WTC11 (cell line): ENCODE data around the gene CUL2. TPM values are rescaled to one million over a fixed set of nuclear protein-coding genes. Genes with fewer than 3 reads are reported as not detected.

Experiments
- ATAC-seq: fragments of 200-7000 bp; cut with Tn5 transposase; 2 replicates; pipeline ENCODE4 v1.10.0; 2021; ENCODE audit warnings: mild to moderate bottlenecking, moderate library complexity
- CTCF ChIA-PET: fragments of 300-600 bp; sonication (Branson Sonifier 250); formaldehyde crosslinking; loops from one replicate; lab custom pipeline; 2021; ENCODE audit warnings: antibody characterized with exemption; lab: Charles Lee
- POLR2A ChIA-PET: fragments of 350-600 bp; sonication (Branson Sonifier 250); formaldehyde crosslinking; loops from one replicate; lab custom pipeline; 2021; ENCODE audit warnings: antibody characterized with exemption; lab: Charles Lee
- DNase-seq: peaks from one replicate; pipeline ENCODE4 v3.0.0; 2021; ENCODE audit warnings: low spot score
- H3K27ac Mint-ChIP-seq: 2 replicates; pipeline ENCODE4 v1.8.0; 2021; ENCODE audit warnings: mixed read lengths
- H3K27me3 Mint-ChIP-seq: 2 replicates; pipeline ENCODE4 v1.8.0; 2021; ENCODE audit warnings: low read depth, mild to moderate bottlenecking, moderate library complexity, mixed read lengths
- H3K36me3 Mint-ChIP-seq: 2 replicates; pipeline ENCODE4 v1.8.0; 2021; ENCODE audit warnings: mixed read lengths
- H3K4me1 Mint-ChIP-seq: 2 replicates; pipeline ENCODE4 v1.8.0; 2022; ENCODE audit warnings: mixed read lengths
- H3K4me3 Mint-ChIP-seq: 2 replicates; pipeline ENCODE4 v1.8.0; 2021; ENCODE audit warnings: mild to moderate bottlenecking, moderate library complexity, mixed read lengths
- H3K9me3 Mint-ChIP-seq: 2 replicates; pipeline ENCODE4 v1.8.0; 2021; ENCODE audit warnings: mixed read lengths
- ELF4 ChIP-seq: sonication (generic); formaldehyde crosslinking; IDR thresholded peaks from 2 replicates; pipeline ENCODE4 v1.8.1; 2022; ENCODE audit warnings: low read depth, mild to moderate bottlenecking, moderate library complexity, missing genetic modification reagents
- EMX1 ChIP-seq: fragments of 250-450 bp; sonication (Bioruptor Pico); IDR thresholded peaks from 2 replicates; pipeline ENCODE4 v1.8.0; 2021; ENCODE audit warnings: mild to moderate bottlenecking
- GTF2I ChIP-seq: fragments of 250-450 bp; sonication (Bioruptor Pico); conservative IDR thresholded peaks from 2 replicates; pipeline ENCODE4 v1.4.0; 2021; ENCODE audit warnings: mild to moderate bottlenecking
- NFATC4 ChIP-seq: fragments of 250-450 bp; sonication (Bioruptor Pico); IDR thresholded peaks from 2 replicates; pipeline ENCODE4 v1.9.0; 2021; ENCODE audit warnings: mild to moderate bottlenecking
- NR3C1 ChIP-seq: sonication (generic); formaldehyde crosslinking; conservative IDR thresholded peaks from 2 replicates; pipeline ENCODE4 v1.8.1; 2023; ENCODE audit warnings: low read depth, mild to moderate bottlenecking, missing genetic modification reagents
- TEAD4 ChIP-seq: sonication (generic); formaldehyde crosslinking; IDR thresholded peaks from 2 replicates; pipeline ENCODE4 v1.8.0; 2022; ENCODE audit warnings: mild to moderate bottlenecking, missing genetic modification reagents
- ZNF232 ChIP-seq: sonication (generic); formaldehyde crosslinking; IDR thresholded peaks from 2 replicates; pipeline ENCODE4 v1.8.0; 2022; ENCODE audit warnings: mild to moderate bottlenecking, missing genetic modification reagents
- ZNF317 ChIP-seq: sonication (generic); formaldehyde crosslinking; IDR thresholded peaks from 2 replicates; pipeline ENCODE4 v1.8.1; 2023; ENCODE audit warnings: low read depth, mild to moderate bottlenecking, moderate library complexity, missing genetic modification reagents, borderline replicate concordance
- total RNA-seq: library from RNA; stranded (reverse); gene quantifications from 3 replicates; pipeline ENCODE4 v1.2.3, GENCODE V29; 2021
- TF ChIP-seq, protein P1 (sequence below): sonication (generic); formaldehyde crosslinking; IDR thresholded peaks from 2 replicates; pipeline ENCODE4 v1.8.1; 2023; ENCODE audit warnings: mild to moderate bottlenecking, missing genetic modification reagents, moderate library complexity
- TF ChIP-seq, protein P2 (sequence below): fragments of 250-450 bp; sonication (Bioruptor Pico); IDR thresholded peaks from 2 replicates; pipeline ENCODE4 v1.9.0; 2021; ENCODE audit warnings: mild to moderate bottlenecking
- TF ChIP-seq, protein P3 (sequence below): sonication (generic); formaldehyde crosslinking; conservative IDR thresholded peaks from 2 replicates; pipeline ENCODE4 v1.8.1; 2022; ENCODE audit warnings: mild to moderate bottlenecking, missing genetic modification reagents
- TF ChIP-seq, protein P4 (sequence below): sonication (generic); formaldehyde crosslinking; IDR thresholded peaks from 2 replicates; pipeline ENCODE4 v1.8.1; 2022; ENCODE audit warnings: low read depth, missing genetic modification reagents, borderline replicate concordance
- TF ChIP-seq, protein P5 (sequence below): fragments of 250-450 bp; sonication (Bioruptor Pico); conservative IDR thresholded peaks from 2 replicates; pipeline ENCODE4 v1.9.0; 2021; ENCODE audit warnings: mild to moderate bottlenecking
- TF ChIP-seq, protein P6 (sequence below): sonication (generic); formaldehyde crosslinking; IDR thresholded peaks from 2 replicates; pipeline ENCODE4 v1.8.1; 2023; ENCODE audit warnings: mild to moderate bottlenecking, moderate library complexity, missing genetic modification reagents
- TF ChIP-seq, protein P7 (sequence below): fragments of 250-450 bp; sonication (Bioruptor Pico); IDR thresholded peaks from 2 replicates; pipeline ENCODE4 v1.8.0; 2021; ENCODE audit warnings: mild to moderate bottlenecking
- TF ChIP-seq, protein P8 (sequence below): sonication (generic); formaldehyde crosslinking; IDR thresholded peaks from 2 replicates; pipeline ENCODE4 v1.8.0; 2023; ENCODE audit warnings: missing genetic modification reagents, mild to moderate bottlenecking, borderline replicate concordance

Gene CUL2
- total RNA-seq, 1 experiment from 2014 or later = 38.3 TPM

DNA sequence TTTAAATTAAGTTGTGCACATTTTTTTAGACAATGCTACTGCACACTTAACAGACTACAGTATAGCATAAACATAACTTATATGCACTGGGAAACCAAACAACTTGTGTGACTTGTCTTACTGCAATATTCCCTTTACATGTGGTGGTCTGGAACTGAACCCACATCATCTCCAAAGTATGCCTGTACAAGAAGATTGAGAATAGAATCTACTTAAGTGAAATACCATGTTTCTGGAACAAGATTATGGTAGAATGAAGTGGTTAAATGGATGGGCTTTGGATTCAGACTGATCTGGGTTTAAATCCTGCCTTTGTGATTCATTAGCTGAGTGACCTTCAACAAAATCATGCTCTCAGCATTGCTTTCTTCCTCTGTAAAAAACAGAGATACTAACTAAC, 30.7 kb downstream of the CUL2 start:
- Mint-ChIP-seq H3K4me3 (no peak overlapping the region), H3K4me1 (peaks cover 23% of the 10 kb centered on the region), H3K36me3 (peaks cover 27% of the 10 kb centered on the region), H3K27ac (0 out of 2 replicates have a peak overlapping the region, but pooled peaks have one; percentile 46), H3K27me3 (no peaks in the 10 kb centered on the region), H3K9me3 (no peaks in the 10 kb centered on the region)
- ATAC-seq (no peak), DNase-seq (no peak)
- CTCF ChIA-PET = no interaction called here
- POLR2A ChIA-PET = no interaction called here
- TF ChIP-seq, protein P1, sequence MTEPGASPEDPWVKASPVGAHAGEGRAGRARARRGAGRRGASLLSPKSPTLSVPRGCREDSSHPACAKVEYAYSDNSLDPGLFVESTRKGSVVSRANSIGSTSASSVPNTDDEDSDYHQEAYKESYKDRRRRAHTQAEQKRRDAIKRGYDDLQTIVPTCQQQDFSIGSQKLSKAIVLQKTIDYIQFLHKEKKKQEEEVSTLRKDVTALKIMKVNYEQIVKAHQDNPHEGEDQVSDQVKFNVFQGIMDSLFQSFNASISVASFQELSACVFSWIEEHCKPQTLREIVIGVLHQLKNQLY (CRISPR knock-in tag) = no peak

DNA sequence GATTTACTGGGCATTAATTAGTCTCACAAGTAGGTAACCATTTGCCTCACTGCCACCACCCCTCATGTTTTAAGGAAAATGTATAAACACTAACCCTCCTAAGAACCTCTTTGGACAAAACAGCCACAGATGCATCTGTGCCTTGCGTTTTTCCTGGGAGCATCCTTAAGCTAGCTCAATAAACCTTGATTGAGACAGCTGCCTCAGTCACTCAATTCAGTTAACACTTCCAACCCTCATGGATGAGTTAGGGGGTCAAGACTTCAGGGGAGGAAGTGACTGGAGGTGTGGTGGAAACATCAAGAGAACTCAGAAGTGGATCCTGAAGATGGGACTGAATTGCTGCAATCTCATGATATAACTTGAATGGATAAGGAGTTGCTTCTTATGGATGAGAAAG, 31.5 kb downstream of the CUL2 start:
- no peaks in the 10 kb centered on the region for H3K27me3 Mint-ChIP-seq
- POLR2A ChIA-PET = no interaction called here
- H3K4me3 Mint-ChIP-seq = no peak overlapping the region
- ATAC-seq (no peak), DNase-seq (no peak)
- peak overlapping the region; percentile 81 for H3K27ac Mint-ChIP-seq
- peaks cover 23% of the 10 kb centered on the region for H3K4me1 Mint-ChIP-seq
- TF ChIP-seq EMX1 (CRISPR knock-in tag) (no peak), TEAD4 (no peak), ZNF232 (CRISPR knock-in tag) (no peak)
- TF ChIP-seq, protein P2, sequence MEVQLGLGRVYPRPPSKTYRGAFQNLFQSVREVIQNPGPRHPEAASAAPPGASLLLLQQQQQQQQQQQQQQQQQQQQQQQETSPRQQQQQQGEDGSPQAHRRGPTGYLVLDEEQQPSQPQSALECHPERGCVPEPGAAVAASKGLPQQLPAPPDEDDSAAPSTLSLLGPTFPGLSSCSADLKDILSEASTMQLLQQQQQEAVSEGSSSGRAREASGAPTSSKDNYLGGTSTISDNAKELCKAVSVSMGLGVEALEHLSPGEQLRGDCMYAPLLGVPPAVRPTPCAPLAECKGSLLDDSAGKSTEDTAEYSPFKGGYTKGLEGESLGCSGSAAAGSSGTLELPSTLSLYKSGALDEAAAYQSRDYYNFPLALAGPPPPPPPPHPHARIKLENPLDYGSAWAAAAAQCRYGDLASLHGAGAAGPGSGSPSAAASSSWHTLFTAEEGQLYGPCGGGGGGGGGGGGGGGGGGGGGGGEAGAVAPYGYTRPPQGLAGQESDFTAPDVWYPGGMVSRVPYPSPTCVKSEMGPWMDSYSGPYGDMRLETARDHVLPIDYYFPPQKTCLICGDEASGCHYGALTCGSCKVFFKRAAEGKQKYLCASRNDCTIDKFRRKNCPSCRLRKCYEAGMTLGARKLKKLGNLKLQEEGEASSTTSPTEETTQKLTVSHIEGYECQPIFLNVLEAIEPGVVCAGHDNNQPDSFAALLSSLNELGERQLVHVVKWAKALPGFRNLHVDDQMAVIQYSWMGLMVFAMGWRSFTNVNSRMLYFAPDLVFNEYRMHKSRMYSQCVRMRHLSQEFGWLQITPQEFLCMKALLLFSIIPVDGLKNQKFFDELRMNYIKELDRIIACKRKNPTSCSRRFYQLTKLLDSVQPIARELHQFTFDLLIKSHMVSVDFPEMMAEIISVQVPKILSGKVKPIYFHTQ (CRISPR knock-in tag) = no peak
- TF ChIP-seq, protein P3, sequence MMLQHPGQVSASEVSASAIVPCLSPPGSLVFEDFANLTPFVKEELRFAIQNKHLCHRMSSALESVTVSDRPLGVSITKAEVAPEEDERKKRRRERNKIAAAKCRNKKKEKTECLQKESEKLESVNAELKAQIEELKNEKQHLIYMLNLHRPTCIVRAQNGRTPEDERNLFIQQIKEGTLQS (CRISPR knock-in tag) = no peak
- TF ChIP-seq, protein P4, sequence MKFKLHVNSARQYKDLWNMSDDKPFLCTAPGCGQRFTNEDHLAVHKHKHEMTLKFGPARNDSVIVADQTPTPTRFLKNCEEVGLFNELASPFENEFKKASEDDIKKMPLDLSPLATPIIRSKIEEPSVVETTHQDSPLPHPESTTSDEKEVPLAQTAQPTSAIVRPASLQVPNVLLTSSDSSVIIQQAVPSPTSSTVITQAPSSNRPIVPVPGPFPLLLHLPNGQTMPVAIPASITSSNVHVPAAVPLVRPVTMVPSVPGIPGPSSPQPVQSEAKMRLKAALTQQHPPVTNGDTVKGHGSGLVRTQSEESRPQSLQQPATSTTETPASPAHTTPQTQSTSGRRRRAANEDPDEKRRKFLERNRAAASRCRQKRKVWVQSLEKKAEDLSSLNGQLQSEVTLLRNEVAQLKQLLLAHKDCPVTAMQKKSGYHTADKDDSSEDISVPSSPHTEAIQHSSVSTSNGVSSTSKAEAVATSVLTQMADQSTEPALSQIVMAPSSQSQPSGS (CRISPR knock-in tag) = no peak
- CTCF ChIA-PET = interaction anchor here (0.6 to 1.3 kb wide), 2 partner anchors 64 to 137 kb away, joined by 3 to 5 read pairs; no protein-coding TSS in a partner anchor
- H3K36me3 Mint-ChIP-seq = peaks cover 32% of the 10 kb centered on the region
- H3K9me3 Mint-ChIP-seq = no peaks in the 10 kb centered on the region

DNA sequence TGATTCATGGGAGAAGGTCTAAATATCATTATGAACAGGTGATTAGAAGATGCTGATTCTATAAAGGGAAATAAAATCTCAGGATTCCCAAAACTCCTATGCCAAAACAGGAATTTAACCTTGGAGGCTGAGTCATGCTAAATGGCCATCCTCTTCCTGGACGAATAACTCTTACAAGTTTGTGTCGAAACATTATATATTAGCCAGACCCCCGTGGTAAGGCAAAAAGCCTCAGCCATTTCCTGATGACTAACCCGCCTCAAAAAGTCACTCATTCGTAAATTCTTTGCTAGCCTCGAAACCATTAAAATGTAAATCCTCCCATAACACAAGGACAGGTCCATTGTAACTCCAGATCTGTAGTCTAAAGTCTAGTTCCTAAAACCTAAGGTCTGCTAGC, 32.0 kb downstream of the CUL2 start:
- POLR2A ChIA-PET = no interaction called here
- Mint-ChIP-seq H3K27me3 (no peaks in the 10 kb centered on the region), H3K4me3 (no peak overlapping the region), H3K36me3 (peaks cover 33% of the 10 kb centered on the region), H3K9me3 (no peaks in the 10 kb centered on the region), H3K4me1 (peaks cover 23% of the 10 kb centered on the region), H3K27ac (peak overlapping the region; percentile 81)
- DNase-seq (no peak), ATAC-seq (no peak)
- CTCF ChIA-PET = interaction anchor here (0.6 to 1.3 kb wide), 2 partner anchors 64 to 137 kb away, joined by 3 to 5 read pairs; no protein-coding TSS in a partner anchor
- no peak for TF ChIP-seq GTF2I
- no peak for TF ChIP-seq ELF4 (CRISPR knock-in tag)
- no peak for TF ChIP-seq ZNF317 (CRISPR knock-in tag)
- TF ChIP-seq NR3C1 (CRISPR knock-in tag) = no peak
- TF ChIP-seq, protein P5, sequence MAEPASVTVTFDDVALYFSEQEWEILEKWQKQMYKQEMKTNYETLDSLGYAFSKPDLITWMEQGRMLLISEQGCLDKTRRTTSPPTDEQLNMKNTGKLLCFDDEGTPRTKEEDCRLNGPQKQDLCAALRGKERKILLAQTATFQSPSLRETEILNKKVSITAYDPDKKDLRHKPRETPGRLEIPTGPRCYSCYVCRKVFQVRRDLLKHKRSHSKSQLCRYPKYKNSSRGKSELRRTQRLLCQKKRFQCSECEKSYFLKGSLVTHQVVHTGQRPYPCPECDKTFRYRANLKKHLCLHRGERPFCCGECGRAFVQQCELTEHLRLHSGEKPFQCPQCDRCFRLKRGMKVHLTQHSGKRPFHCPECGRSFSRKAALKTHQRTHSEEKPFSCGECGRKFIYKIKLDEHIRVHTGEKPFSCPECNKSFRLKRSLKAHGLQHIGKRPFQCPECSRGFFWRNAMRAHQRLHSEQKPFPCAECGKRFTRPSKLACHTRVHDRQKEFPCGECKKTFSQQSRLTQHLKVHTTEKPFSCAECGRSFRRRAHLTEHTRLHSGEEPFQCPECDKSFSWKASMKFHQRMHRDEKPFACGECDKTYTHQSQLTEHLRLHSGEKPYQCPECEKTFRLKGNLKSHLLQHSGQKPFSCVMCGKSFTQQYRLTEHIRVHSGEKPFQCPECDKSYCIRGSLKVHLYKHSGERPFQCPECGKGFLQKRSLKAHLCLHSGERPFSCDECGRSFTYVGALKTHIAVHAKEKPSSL (CRISPR knock-in tag) = no peak
- no peak for TF ChIP-seq NFATC4 (CRISPR knock-in tag)
- TF ChIP-seq, protein P6, sequence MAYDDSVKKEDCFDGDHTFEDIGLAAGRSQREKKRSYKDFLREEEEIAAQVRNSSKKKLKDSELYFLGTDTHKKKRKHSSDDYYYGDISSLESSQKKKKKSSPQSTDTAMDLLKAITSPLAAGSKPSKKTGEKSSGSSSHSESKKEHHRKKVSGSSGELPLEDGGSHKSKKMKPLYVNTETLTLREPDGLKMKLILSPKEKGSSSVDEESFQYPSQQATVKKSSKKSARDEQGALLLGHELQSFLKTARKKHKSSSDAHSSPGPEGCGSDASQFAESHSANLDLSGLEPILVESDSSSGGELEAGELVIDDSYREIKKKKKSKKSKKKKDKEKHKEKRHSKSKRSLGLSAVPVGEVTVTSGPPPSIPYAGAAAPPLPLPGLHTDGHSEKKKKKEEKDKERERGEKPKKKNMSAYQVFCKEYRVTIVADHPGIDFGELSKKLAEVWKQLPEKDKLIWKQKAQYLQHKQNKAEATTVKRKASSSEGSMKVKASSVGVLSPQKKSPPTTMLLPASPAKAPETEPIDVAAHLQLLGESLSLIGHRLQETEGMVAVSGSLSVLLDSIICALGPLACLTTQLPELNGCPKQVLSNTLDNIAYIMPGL (CRISPR knock-in tag) = no peak
- TF ChIP-seq, protein P7, sequence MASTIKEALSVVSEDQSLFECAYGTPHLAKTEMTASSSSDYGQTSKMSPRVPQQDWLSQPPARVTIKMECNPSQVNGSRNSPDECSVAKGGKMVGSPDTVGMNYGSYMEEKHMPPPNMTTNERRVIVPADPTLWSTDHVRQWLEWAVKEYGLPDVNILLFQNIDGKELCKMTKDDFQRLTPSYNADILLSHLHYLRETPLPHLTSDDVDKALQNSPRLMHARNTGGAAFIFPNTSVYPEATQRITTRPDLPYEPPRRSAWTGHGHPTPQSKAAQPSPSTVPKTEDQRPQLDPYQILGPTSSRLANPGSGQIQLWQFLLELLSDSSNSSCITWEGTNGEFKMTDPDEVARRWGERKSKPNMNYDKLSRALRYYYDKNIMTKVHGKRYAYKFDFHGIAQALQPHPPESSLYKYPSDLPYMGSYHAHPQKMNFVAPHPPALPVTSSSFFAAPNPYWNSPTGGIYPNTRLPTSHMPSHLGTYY (CRISPR knock-in tag) = no peak
- TF ChIP-seq, protein P8, sequence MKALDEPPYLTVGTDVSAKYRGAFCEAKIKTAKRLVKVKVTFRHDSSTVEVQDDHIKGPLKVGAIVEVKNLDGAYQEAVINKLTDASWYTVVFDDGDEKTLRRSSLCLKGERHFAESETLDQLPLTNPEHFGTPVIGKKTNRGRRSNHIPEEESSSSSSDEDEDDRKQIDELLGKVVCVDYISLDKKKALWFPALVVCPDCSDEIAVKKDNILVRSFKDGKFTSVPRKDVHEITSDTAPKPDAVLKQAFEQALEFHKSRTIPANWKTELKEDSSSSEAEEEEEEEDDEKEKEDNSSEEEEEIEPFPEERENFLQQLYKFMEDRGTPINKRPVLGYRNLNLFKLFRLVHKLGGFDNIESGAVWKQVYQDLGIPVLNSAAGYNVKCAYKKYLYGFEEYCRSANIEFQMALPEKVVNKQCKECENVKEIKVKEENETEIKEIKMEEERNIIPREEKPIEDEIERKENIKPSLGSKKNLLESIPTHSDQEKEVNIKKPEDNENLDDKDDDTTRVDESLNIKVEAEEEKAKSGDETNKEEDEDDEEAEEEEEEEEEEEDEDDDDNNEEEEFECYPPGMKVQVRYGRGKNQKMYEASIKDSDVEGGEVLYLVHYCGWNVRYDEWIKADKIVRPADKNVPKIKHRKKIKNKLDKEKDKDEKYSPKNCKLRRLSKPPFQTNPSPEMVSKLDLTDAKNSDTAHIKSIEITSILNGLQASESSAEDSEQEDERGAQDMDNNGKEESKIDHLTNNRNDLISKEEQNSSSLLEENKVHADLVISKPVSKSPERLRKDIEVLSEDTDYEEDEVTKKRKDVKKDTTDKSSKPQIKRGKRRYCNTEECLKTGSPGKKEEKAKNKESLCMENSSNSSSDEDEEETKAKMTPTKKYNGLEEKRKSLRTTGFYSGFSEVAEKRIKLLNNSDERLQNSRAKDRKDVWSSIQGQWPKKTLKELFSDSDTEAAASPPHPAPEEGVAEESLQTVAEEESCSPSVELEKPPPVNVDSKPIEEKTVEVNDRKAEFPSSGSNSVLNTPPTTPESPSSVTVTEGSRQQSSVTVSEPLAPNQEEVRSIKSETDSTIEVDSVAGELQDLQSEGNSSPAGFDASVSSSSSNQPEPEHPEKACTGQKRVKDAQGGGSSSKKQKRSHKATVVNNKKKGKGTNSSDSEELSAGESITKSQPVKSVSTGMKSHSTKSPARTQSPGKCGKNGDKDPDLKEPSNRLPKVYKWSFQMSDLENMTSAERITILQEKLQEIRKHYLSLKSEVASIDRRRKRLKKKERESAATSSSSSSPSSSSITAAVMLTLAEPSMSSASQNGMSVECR = no peak
